ENCODE data around the gene CD7.

Gene CD7

GRCh38 chr17:82297714-82298537, 19.5 kb downstream of the CD7 start:
- peak; percentile 63 for DNase-seq

GRCh38 chr17:82297280-82297713, 20.1 kb downstream of the CD7 start:
- DNase-seq = peak; percentile 45

GRCh38 chr17:82296511-82297279, 20.7 kb downstream of the CD7 start:
- no peak for DNase-seq

GRCh38 chr17:82295472-82295814, 22.0 kb downstream of the CD7 start:
- DNase-seq = no peak

GRCh38 chr17:82294064-82294773, 23.2 kb downstream of the CD7 start:
- no peak for DNase-seq

GRCh38 chr17:82292251-82293154, 24.9 kb downstream of the CD7 start:
- DNase-seq = peak; percentile 95

GRCh38 chr17:82291582-82292250, 25.7 kb downstream of the CD7 start:
- DNase-seq = no peak

- no peak for DNase-seq
Measured at GRCh38 chr17:82287868-82288801, 29.3 kb downstream of the CD7 start.

- DNase-seq = no peak
Measured at GRCh38 chr17:82287013-82287867, 30.2 kb downstream of the CD7 start.

- no peak for DNase-seq
Measured at GRCh38 chr17:82285141-82285540, 32.3 kb downstream of the CD7 start.

GRCh38 chr17:82283208-82283749, 34.1 kb downstream of the CD7 start:
- DNase-seq = peak; percentile 22

GRCh38 chr17:82282239-82283207, 34.9 kb downstream of the CD7 start:
- no peak for DNase-seq

GRCh38 chr17:82281502-82282238, 35.7 kb downstream of the CD7 start:
- DNase-seq = no peak

GRCh38 chr17:82281076-82281475, 36.3 kb downstream of the CD7 start:
- no peak for DNase-seq

- DNase-seq = no peak
Measured at GRCh38 chr17:82280537-82280936, 36.9 kb downstream of the CD7 start.

GRCh38 chr17:82278786-82279391, 38.5 kb downstream of the CD7 start:
- DNase-seq = no peak

GRCh38 chr17:82278308-82278707, 39.1 kb downstream of the CD7 start:
- no peak for DNase-seq

All from amniotic stem cell (primary cell).